ENCODE data around the gene GBE1.

GBE1 gene

GRCh38 chr3:81694662-81695061 lies 66.8 kb downstream of the GBE1 start:
- Histone ChIP-seq H3K27me3 (ENCODE audit: low read length) (no peaks in the 10 kb centered on the region), H2AFZ (ENCODE audit: low read depth, low read length, severe bottlenecking) (no peak overlapping the region), H3K79me2 (ENCODE audit: insufficient read depth, low read length) (no peaks in the 10 kb centered on the region), H3K36me3 (ENCODE audit: low read length) (no peaks in the 10 kb centered on the region), H3F3A (ENCODE audit: insufficient read depth) (no peaks in the 10 kb centered on the region), H3K9me3 (ENCODE audit: insufficient read depth, low read length) (no peaks in the 10 kb centered on the region), H3K27ac (ENCODE audit: low read depth, low read length) (no peak overlapping the region), H4K20me1 (ENCODE audit: low read depth, low read length) (no peaks in the 10 kb centered on the region), H3K9me2 (replicated peaks; ENCODE audit: insufficient read depth, low read length) (no peaks in the 10 kb centered on the region), H3K4me2 (ENCODE audit: low read depth, low read length, poor library complexity, severe bottlenecking) (no peak overlapping the region), H3K4me3 (ENCODE audit: insufficient read depth, low read length, poor library complexity, severe bottlenecking) (no peak overlapping the region), H3K9ac (ENCODE audit: low read length) (no peak overlapping the region)
- no peak for TF ChIP-seq EZH2phosphoT487 (conservative IDR thresholded peaks at IDR 0.05; ENCODE audit: low read length)
- TF ChIP-seq, protein P1, sequence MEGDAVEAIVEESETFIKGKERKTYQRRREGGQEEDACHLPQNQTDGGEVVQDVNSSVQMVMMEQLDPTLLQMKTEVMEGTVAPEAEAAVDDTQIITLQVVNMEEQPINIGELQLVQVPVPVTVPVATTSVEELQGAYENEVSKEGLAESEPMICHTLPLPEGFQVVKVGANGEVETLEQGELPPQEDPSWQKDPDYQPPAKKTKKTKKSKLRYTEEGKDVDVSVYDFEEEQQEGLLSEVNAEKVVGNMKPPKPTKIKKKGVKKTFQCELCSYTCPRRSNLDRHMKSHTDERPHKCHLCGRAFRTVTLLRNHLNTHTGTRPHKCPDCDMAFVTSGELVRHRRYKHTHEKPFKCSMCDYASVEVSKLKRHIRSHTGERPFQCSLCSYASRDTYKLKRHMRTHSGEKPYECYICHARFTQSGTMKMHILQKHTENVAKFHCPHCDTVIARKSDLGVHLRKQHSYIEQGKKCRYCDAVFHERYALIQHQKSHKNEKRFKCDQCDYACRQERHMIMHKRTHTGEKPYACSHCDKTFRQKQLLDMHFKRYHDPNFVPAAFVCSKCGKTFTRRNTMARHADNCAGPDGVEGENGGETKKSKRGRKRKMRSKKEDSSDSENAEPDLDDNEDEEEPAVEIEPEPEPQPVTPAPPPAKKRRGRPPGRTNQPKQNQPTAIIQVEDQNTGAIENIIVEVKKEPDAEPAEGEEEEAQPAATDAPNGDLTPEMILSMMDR (IDR thresholded peaks at IDR 0.05; ENCODE audit: insufficient read depth, low read length, poor library complexity, severe bottlenecking), result no peak

DNA sequence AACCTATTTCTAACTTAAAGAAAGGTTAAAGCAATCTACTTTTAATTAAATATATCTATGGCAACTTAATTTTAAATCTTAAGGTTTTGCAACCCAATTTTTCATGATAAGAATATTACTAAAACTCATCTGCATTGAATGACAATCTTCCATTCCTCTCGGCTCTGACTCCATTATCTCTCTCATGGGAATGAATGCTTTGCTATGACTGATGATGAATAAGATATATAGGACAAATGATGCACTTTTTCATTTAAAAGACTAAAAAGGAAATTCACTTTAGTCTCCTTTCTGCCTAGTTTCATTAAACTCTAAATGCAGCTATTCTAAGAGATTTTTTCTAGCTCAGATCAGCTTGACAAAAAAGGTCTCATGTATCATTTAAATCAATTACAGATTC lies 68.7 kb downstream of the GBE1 start:
- no peak overlapping the region for H3K27ac ChIP-seq (ENCODE audit: low read depth, low read length)
- no peaks in the 10 kb centered on the region for H4K20me1 ChIP-seq (ENCODE audit: low read depth, low read length)
- no peak for TF ChIP-seq EZH2phosphoT487 (conservative IDR thresholded peaks at IDR 0.05; ENCODE audit: low read length)
- TF ChIP-seq, protein P1 (IDR thresholded peaks at IDR 0.05; ENCODE audit: insufficient read depth, low read length, poor library complexity, severe bottlenecking), result no peak
- no peaks in the 10 kb centered on the region for H3F3A ChIP-seq (ENCODE audit: insufficient read depth)
- no peaks in the 10 kb centered on the region for H3K27me3 ChIP-seq (ENCODE audit: low read length)
- H3K9ac ChIP-seq (ENCODE audit: low read length), result no peak overlapping the region
- no peak overlapping the region for H3K4me2 ChIP-seq (ENCODE audit: low read depth, low read length, poor library complexity, severe bottlenecking)
- no peaks in the 10 kb centered on the region for H3K36me3 ChIP-seq (ENCODE audit: low read length)
- H3K9me2 ChIP-seq (replicated peaks; ENCODE audit: insufficient read depth, low read length), result no peaks in the 10 kb centered on the region
- H3K9me3 ChIP-seq (ENCODE audit: insufficient read depth, low read length), result no peaks in the 10 kb centered on the region
- no peaks in the 10 kb centered on the region for H3K79me2 ChIP-seq (ENCODE audit: insufficient read depth, low read length)
- H3K4me3 ChIP-seq (ENCODE audit: insufficient read depth, low read length, poor library complexity, severe bottlenecking), result no peak overlapping the region
- H2AFZ ChIP-seq (ENCODE audit: low read depth, low read length, severe bottlenecking), result no peak overlapping the region

- Histone ChIP-seq H3K4me3 (ENCODE audit: insufficient read depth, low read length, poor library complexity, severe bottlenecking) (no peak overlapping the region), H3K9ac (ENCODE audit: low read length) (no peak overlapping the region), H3K4me2 (ENCODE audit: low read depth, low read length, poor library complexity, severe bottlenecking) (no peak overlapping the region), H3F3A (ENCODE audit: insufficient read depth) (no peaks in the 10 kb centered on the region), H3K9me3 (ENCODE audit: insufficient read depth, low read length) (no peaks in the 10 kb centered on the region), H4K20me1 (ENCODE audit: low read depth, low read length) (no peaks in the 10 kb centered on the region), H3K36me3 (ENCODE audit: low read length) (no peaks in the 10 kb centered on the region), H3K9me2 (replicated peaks; ENCODE audit: insufficient read depth, low read length) (no peaks in the 10 kb centered on the region), H2AFZ (ENCODE audit: low read depth, low read length, severe bottlenecking) (no peak overlapping the region), H3K79me2 (ENCODE audit: insufficient read depth, low read length) (no peaks in the 10 kb centered on the region), H3K27ac (ENCODE audit: low read depth, low read length) (no peak overlapping the region), H3K27me3 (ENCODE audit: low read length) (no peaks in the 10 kb centered on the region)
- TF ChIP-seq EZH2phosphoT487 (conservative IDR thresholded peaks at IDR 0.05; ENCODE audit: low read length), result no peak
- TF ChIP-seq, protein P1 (IDR thresholded peaks at IDR 0.05; ENCODE audit: insufficient read depth, low read length, poor library complexity, severe bottlenecking), result no peak
These were observed 71.8 kb downstream of the GBE1 start for GRCh38 chr3:81689617-81690016.

Data from SU-DHL-6 (cell line).